HepG2 (cell line): ENCODE data around the gene PTX4. TPM values are rescaled to one million over a fixed set of nuclear protein-coding genes. Genes with fewer than 3 reads are reported as not detected.

Experiments used
- AGO2 ChIP-seq: fragments of 200-400 bp; formaldehyde crosslinking; optimal IDR thresholded peaks from 2 replicates; pipeline ENCODE3; 2017; ENCODE audit warnings: mild to moderate bottlenecking, low read depth, low read length, moderate library complexity
- BCL3 ChIP-seq: sonication (generic); formaldehyde crosslinking; IDR thresholded peaks from 2 replicates; pipeline ENCODE4 v1.5.1; 2020; ENCODE audit warnings: mild to moderate bottlenecking, missing genetic modification reagents, moderate library complexity
- BRD4 ChIP-seq: sonication (generic); formaldehyde crosslinking; IDR thresholded peaks from 2 replicates; pipeline ENCODE4 v1.4.0; 2020; ENCODE audit warnings: missing genetic modification reagents
- CREBL2 ChIP-seq: sonication (generic); formaldehyde crosslinking; IDR thresholded peaks from 2 replicates; pipeline ENCODE4 v1.8.1; 2023; ENCODE audit warnings: missing genetic modification reagents, mild to moderate bottlenecking, borderline replicate concordance
- DDIT3 ChIP-seq: sonication (generic); formaldehyde crosslinking; IDR thresholded peaks from 2 replicates; pipeline ENCODE4 v1.4.0; 2020; ENCODE audit warnings: mild to moderate bottlenecking, missing genetic modification reagents
- DMAP1 ChIP-seq: IDR thresholded peaks from 2 replicates; pipeline ENCODE4 v1.6.1; 2016
- EHMT2 ChIP-seq: fragments of 200-600 bp; sonication (generic); IDR thresholded peaks from 2 replicates; pipeline ENCODE4 v1.7.0; 2017; ENCODE audit warnings: antibody characterized with exemption, low read depth, low read length, borderline replicate concordance
- HNRNPK ChIP-seq: fragments of 200-400 bp; formaldehyde crosslinking; IDR thresholded peaks from 2 replicates; pipeline ENCODE4 v1.6.1; 2018; ENCODE audit warnings: low read length, low read depth, moderate library complexity, mild to moderate bottlenecking; ENCODE audit not compliant: poor library complexity, severe bottlenecking
- KLF9 ChIP-seq: IDR thresholded peaks from 2 replicates; pipeline ENCODE4 v1.6.1; 2016; ENCODE audit warnings: low read depth
- MAFF ChIP-seq: IDR thresholded peaks from 2 replicates; pipeline ENCODE4 v1.6.1; 2011; ENCODE audit warnings: low read depth, low read length, improper control_type of control experiment
- MNT ChIP-seq: fragments of 450-650 bp; IDR thresholded peaks from 2 replicates; pipeline ENCODE4 v1.6.1; 2016
- NFRKB ChIP-seq: fragments of 450-650 bp; IDR thresholded peaks from 2 replicates; pipeline ENCODE4 v1.6.1; 2017
- REST ChIP-seq, 2 experiments: IDR thresholded peaks; 2 replicates each; pipeline ENCODE4 v1.6.1; 2011 to 2012; ENCODE audit warnings: low read length in 2 of 2, borderline replicate concordance in 1 of 2, low read depth in 1 of 2, mild to moderate bottlenecking in 1 of 2, moderate library complexity in 1 of 2
- ZBTB3 ChIP-seq: sonication (generic); formaldehyde crosslinking; IDR thresholded peaks from 2 replicates; pipeline ENCODE4 v1.4.0; 2020; ENCODE audit warnings: low read depth, mild to moderate bottlenecking, moderate library complexity, missing genetic modification reagents, borderline replicate concordance
- ZBTB43 ChIP-seq: sonication (generic); formaldehyde crosslinking; conservative IDR thresholded peaks from 2 replicates; pipeline ENCODE4 v1.4.0; 2020; ENCODE audit warnings: missing genetic modification reagents
- ZEB1 ChIP-seq: IDR thresholded peaks from 2 replicates; pipeline ENCODE4 v1.6.1; 2012; ENCODE audit warnings: mild to moderate bottlenecking, low read depth, inconsistent platforms; ENCODE audit not compliant: insufficient replicate concordance
- ZNF234 ChIP-seq: sonication (generic); formaldehyde crosslinking; conservative IDR thresholded peaks from 2 replicates; pipeline ENCODE4 v1.5.1; 2020; ENCODE audit warnings: mild to moderate bottlenecking, missing genetic modification reagents
- ZNF331 ChIP-seq: sonication (generic); formaldehyde crosslinking; IDR thresholded peaks from 2 replicates; pipeline ENCODE4 v1.4.0; 2020; ENCODE audit warnings: missing genetic modification reagents
- ZNF333 ChIP-seq: sonication (generic); formaldehyde crosslinking; IDR thresholded peaks from 2 replicates; pipeline ENCODE4 v1.4.0; 2020; ENCODE audit warnings: mild to moderate bottlenecking, missing genetic modification reagents, borderline replicate concordance
- ZNF44 ChIP-seq: sonication (generic); formaldehyde crosslinking; IDR thresholded peaks from 2 replicates; pipeline ENCODE4 v1.5.1; 2020; ENCODE audit warnings: mild to moderate bottlenecking, missing genetic modification reagents
- ZNF747 ChIP-seq: sonication (generic); formaldehyde crosslinking; IDR thresholded peaks from 2 replicates; pipeline ENCODE4 v1.8.1; 2023; ENCODE audit warnings: missing genetic modification reagents, mild to moderate bottlenecking, borderline replicate concordance
- polyA plus RNA-seq, 8 experiments: library from polyadenylated mRNA; depleted of rRNA in 3 of 8; stranded (reverse) in 7 of 8; unstranded in 1 of 8; fragments of >200 nt; fragmentation: Illumina TruSeq in 4 of 8; extraction: Trizol in 4 of 8; gene quantifications; 2 replicates each; pipeline versions ENCODE4 v1.2.1 to v1.2.3, GENCODE V29; 2011 to 2016; ENCODE audit warnings: low read depth in 4 of 8, missing spikeins in 1 of 8, mixed read lengths in 1 of 8; ENCODE audit not compliant: insufficient read depth in 1 of 8
- total RNA-seq, 5 experiments: library from RNA; depleted of rRNA; stranded (reverse); fragments of >200 nt; fragmentation: Illumina TruSeq; extraction: Trizol; gene quantifications; 2 replicates each; pipeline ENCODE4 v1.2.3, GENCODE V29; 2016; ENCODE audit warnings: low read depth in 1 of 5

The PTX4 gene
- total and polyA plus RNA-seq, 2 of the 13 experiments (the other 11 are each of a cell fraction or from before 2014, with no cell fraction given), result 0.04 TPM; not detected in 1

- no peak for TF ChIP-seq BCL3 (CRISPR knock-in tag)
- no peak for TF ChIP-seq ZNF234 (CRISPR knock-in tag)
- TF ChIP-seq ZNF331 (CRISPR knock-in tag), result peak; percentile 26; the same call in 1 of the 2 replicates
- no peak for TF ChIP-seq MAFF
- no peak for TF ChIP-seq EHMT2
- no peak for TF ChIP-seq ZBTB3 (CRISPR knock-in tag)
- no peak; the same call in 1 of the 2 replicates for TF ChIP-seq ZNF333 (CRISPR knock-in tag)
- TF ChIP-seq DDIT3 (CRISPR knock-in tag), result no peak
- no peak for TF ChIP-seq ZEB1
- no peak for TF ChIP-seq REST (IDR thresholded peaks at IDR 0.05; ENCODE audit: borderline replicate concordance in 1 of 2, low read depth in 1 of 2, low read length in 2 of 2)
- peak; percentile 46; the same call in 1 of the 2 replicates for TF ChIP-seq BRD4 (CRISPR knock-in tag)
- TF ChIP-seq NFRKB, result no peak
- TF ChIP-seq DMAP1 (CRISPR knock-in tag), result peak; percentile 87
- no peak for TF ChIP-seq ZBTB43 (CRISPR knock-in tag)
- TF ChIP-seq KLF9, result no peak
- peak; percentile 84 for TF ChIP-seq HNRNPK
- TF ChIP-seq CREBL2 (CRISPR knock-in tag), result no peak; the same call in 1 of the 2 replicates
- TF ChIP-seq MNT, result peak; percentile 58
- TF ChIP-seq AGO2, result no peak
- no peak for TF ChIP-seq ZNF44
- TF ChIP-seq ZNF747 (CRISPR knock-in tag), result no peak
Observed at GRCh38 chr16:1492923-1493745, 4.4 kb upstream of the PTX4 start, which contains the start of gene TELO2 (continued).
